Calu3 (cell line): ENCODE measurements around the gene CD44. TPM values are rescaled to one million over a fixed set of nuclear protein-coding genes. Genes with fewer than 3 reads are reported as not detected.

Source experiments
- BruUV-seq: library from RNA; stranded (reverse); fragments of 400-500 nt; replicated peaks from 2 replicates; lab custom pipeline; 2021; lab: Mats Ljungman, UMichigan
- CTCF ChIA-PET: fragments of 300-600 bp; sonication (Branson Sonifier 250); formaldehyde crosslinking; loops from one replicate; lab custom pipeline; 2022; ENCODE audit warnings: antibody characterized with exemption; lab: Charles Lee
- DNase-seq: peaks from one replicate; pipeline ENCODE4 v3.0.0; 2022
- H3K27ac Mint-ChIP-seq: one replicate; pipeline ENCODE4 v1.8.0; 2022; ENCODE audit warnings: mixed read lengths; ENCODE audit not compliant: unreplicated experiment
- H3K27me3 Mint-ChIP-seq: one replicate; pipeline ENCODE4 v1.8.0; 2022; ENCODE audit warnings: mixed read lengths; ENCODE audit not compliant: unreplicated experiment
- H3K36me3 Mint-ChIP-seq: one replicate; pipeline ENCODE4 v1.8.0; 2022; ENCODE audit warnings: mild to moderate bottlenecking, moderate library complexity, mixed read lengths; ENCODE audit not compliant: insufficient read depth, unreplicated experiment
- H3K4me1 Mint-ChIP-seq: one replicate; pipeline ENCODE4 v1.8.0; 2022; ENCODE audit warnings: mild to moderate bottlenecking, low read depth, mixed read lengths; ENCODE audit not compliant: unreplicated experiment
- H3K4me3 Mint-ChIP-seq: one replicate; pipeline ENCODE4 v1.8.0; 2022; ENCODE audit warnings: mild to moderate bottlenecking, low read depth, moderate library complexity, mixed read lengths; ENCODE audit not compliant: unreplicated experiment
- H3K9me3 Mint-ChIP-seq: one replicate; pipeline ENCODE4 v1.8.0; 2022; ENCODE audit warnings: low read depth, mixed read lengths; ENCODE audit not compliant: unreplicated experiment
- CTCF ChIP-seq: fragments of 200-600 bp; IDR thresholded peaks from one replicate; pipeline ENCODE4 v1.8.0; 2022; ENCODE audit warnings: antibody characterized with exemption; ENCODE audit not compliant: unreplicated experiment
- intact Hi-C: fragments of 100-400 bp; cut with micrococcal nuclease; formaldehyde crosslinking; loops from one replicate; pipeline ENCODE4 v1.10.0; 2022; ENCODE audit not compliant: unreplicated experiment
- total RNA-seq: library from RNA; stranded (reverse); gene quantifications from 2 replicates; pipeline ENCODE4 v1.2.3, GENCODE V29; 2022

The CD44 gene
- total RNA-seq, 1 experiment from 2014 or later = 1,189 TPM

- BruUV-seq = no TSS peak
- CTCF ChIA-PET = interaction anchor here (0.6 to 3.4 kb wide), 12 partner anchors 8 to 381 kb away, joined by 3 to 15 read pairs (median 5); no protein-coding TSS in a partner anchor
- Mint-ChIP-seq H3K9me3 (no peaks in the 10 kb centered on the region), H3K4me1 (peaks cover 67% of the 10 kb centered on the region), H3K4me3 (peak overlapping the region; percentile 34), H3K27me3 (no peaks in the 10 kb centered on the region), H3K27ac (peak overlapping the region; percentile 92), H3K36me3 (peaks cover 75% of the 10 kb centered on the region)
- DNase-seq = no peak
- intact Hi-C loops = loop anchor here (2.0 to 5.0 kb wide), 3 partner anchors 29 to 218 kb away; no protein-coding TSS in a partner anchor
- TF ChIP-seq CTCF = no peak
These were observed 34.9 kb downstream of the CD44 start for GRCh38 chr11:35173616-35174566.

GRCh38 chr11:35174666-35175065 lies 35.7 kb downstream of the CD44 start:
- Mint-ChIP-seq H3K27me3 (no peaks in the 10 kb centered on the region), H3K36me3 (peaks cover 75% of the 10 kb centered on the region), H3K4me1 (peaks cover 67% of the 10 kb centered on the region), H3K4me3 (peak overlapping the region; percentile 34), H3K9me3 (no peaks in the 10 kb centered on the region), H3K27ac (peak overlapping the region; percentile 92)
- no peak for DNase-seq
- no peak for TF ChIP-seq CTCF
- no TSS peak for BruUV-seq
- CTCF ChIA-PET = interaction anchor here (0.6 to 3.4 kb wide), 8 partner anchors 9 to 382 kb away, joined by 3 to 15 read pairs (median 6); no protein-coding TSS in a partner anchor
- intact Hi-C loops = loop anchor here (2.0 to 5.0 kb wide), 3 partner anchors 30 to 218 kb away; no protein-coding TSS in a partner anchor

- H3K4me1 Mint-ChIP-seq = peaks cover 63% of the 10 kb centered on the region
- no peaks in the 10 kb centered on the region for H3K9me3 Mint-ChIP-seq
- peaks cover 84% of the 10 kb centered on the region for H3K36me3 Mint-ChIP-seq
- TF ChIP-seq CTCF = no peak
- no TSS peak for BruUV-seq
- H3K27ac Mint-ChIP-seq = peak overlapping the region; percentile 89
- no peaks in the 10 kb centered on the region for H3K27me3 Mint-ChIP-seq
- intact Hi-C loops = no loop called here
- CTCF ChIA-PET = no interaction called here
- H3K4me3 Mint-ChIP-seq = no peak overlapping the region
- DNase-seq = no peak
These were observed 38.4 kb downstream of the CD44 start for GRCh38 chr11:35177370-35177769.

- DNase-seq = no peak
- no peak for TF ChIP-seq CTCF
- BruUV-seq = no TSS peak
- Mint-ChIP-seq H3K9me3 (no peaks in the 10 kb centered on the region), H3K27ac (peak overlapping the region; percentile 89), H3K4me1 (peaks cover 63% of the 10 kb centered on the region), H3K4me3 (no peak overlapping the region), H3K36me3 (peaks cover 84% of the 10 kb centered on the region), H3K27me3 (no peaks in the 10 kb centered on the region)
- CTCF ChIA-PET = interaction anchor here (0.6 to 1.1 kb wide), 2 partner anchors 15 to 186 kb away, joined by 3 read pairs; no protein-coding TSS in a partner anchor
- intact Hi-C loops = no loop called here
These were observed 39.3 kb downstream of the CD44 start for GRCh38 chr11:35178067-35178805.
